ENCODE results near the gene CLSTN3. TPM values are rescaled to one million over a fixed set of nuclear protein-coding genes. Genes with fewer than 3 reads are reported as not detected.

Gene CLSTN3
- total and polyA plus RNA-seq, 9 of the 15 experiments (the other 6 are each of a cell fraction or from before 2014, with no cell fraction given): 0.08 to 23.2 (median 11.0) TPM

- no peak for TF ChIP-seq AFF1 (IDR thresholded peaks at IDR 0.05; ENCODE audit: low read depth in 1 of 2, partially characterized antibody in 2 of 2)
- no peak for TF ChIP-seq MTA2 (IDR thresholded peaks at IDR 0.05; ENCODE audit: low read depth)
- TF ChIP-seq RNF219 (CRISPR knock-in tag; IDR thresholded peaks at IDR 0.05): no peak
- TF ChIP-seq SMARCB1 (IDR thresholded peaks at IDR 0.05; ENCODE audit: insufficient read length, low read depth): no peak
- TF ChIP-seq, protein P1, sequence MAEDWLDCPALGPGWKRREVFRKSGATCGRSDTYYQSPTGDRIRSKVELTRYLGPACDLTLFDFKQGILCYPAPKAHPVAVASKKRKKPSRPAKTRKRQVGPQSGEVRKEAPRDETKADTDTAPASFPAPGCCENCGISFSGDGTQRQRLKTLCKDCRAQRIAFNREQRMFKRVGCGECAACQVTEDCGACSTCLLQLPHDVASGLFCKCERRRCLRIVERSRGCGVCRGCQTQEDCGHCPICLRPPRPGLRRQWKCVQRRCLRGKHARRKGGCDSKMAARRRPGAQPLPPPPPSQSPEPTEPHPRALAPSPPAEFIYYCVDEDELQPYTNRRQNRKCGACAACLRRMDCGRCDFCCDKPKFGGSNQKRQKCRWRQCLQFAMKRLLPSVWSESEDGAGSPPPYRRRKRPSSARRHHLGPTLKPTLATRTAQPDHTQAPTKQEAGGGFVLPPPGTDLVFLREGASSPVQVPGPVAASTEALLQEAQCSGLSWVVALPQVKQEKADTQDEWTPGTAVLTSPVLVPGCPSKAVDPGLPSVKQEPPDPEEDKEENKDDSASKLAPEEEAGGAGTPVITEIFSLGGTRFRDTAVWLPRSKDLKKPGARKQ (CRISPR knock-in tag; IDR thresholded peaks at IDR 0.05): no peak
- TF ChIP-seq, protein P2, sequence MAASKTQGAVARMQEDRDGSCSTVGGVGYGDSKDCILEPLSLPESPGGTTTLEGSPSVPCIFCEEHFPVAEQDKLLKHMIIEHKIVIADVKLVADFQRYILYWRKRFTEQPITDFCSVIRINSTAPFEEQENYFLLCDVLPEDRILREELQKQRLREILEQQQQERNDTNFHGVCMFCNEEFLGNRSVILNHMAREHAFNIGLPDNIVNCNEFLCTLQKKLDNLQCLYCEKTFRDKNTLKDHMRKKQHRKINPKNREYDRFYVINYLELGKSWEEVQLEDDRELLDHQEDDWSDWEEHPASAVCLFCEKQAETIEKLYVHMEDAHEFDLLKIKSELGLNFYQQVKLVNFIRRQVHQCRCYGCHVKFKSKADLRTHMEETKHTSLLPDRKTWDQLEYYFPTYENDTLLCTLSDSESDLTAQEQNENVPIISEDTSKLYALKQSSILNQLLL (CRISPR knock-in tag; IDR thresholded peaks at IDR 0.05; ENCODE audit: borderline replicate concordance): no peak
- peak; percentile 16 for TF ChIP-seq NEUROD1 (IDR thresholded peaks at IDR 0.05; ENCODE audit: borderline replicate concordance, low read depth, low read length, partially characterized antibody)
- TF ChIP-seq SMAD3 (CRISPR knock-in tag; conservative IDR thresholded peaks at IDR 0.05): no peak
- TF ChIP-seq MYC (IDR thresholded peaks at IDR 0.05; ENCODE audit: low read depth, low read length): no peak
- TF ChIP-seq MYC (CRISPR knock-in tag; IDR thresholded peaks at IDR 0.05; ENCODE audit: borderline replicate concordance, low read depth): no peak
- peak; percentile 87 for TF ChIP-seq JUND (IDR thresholded peaks at IDR 0.05; ENCODE audit: borderline replicate concordance, low read depth, low read length)
- TF ChIP-seq JUND (tag; IDR thresholded peaks at IDR 0.05; ENCODE audit: borderline replicate concordance, low read depth, low read length): peak; percentile 56; the same call in 1 of the 3 replicates
- TF ChIP-seq SFPQ (IDR thresholded peaks at IDR 0.05; ENCODE audit: low read depth, low read length): no peak
- no peak for TF ChIP-seq PHB (CRISPR knock-in tag; IDR thresholded peaks at IDR 0.05)
- no peak for TF ChIP-seq PHTF2 (CRISPR knock-in tag; IDR thresholded peaks at IDR 0.05)
Measured at GRCh38 chr12:7129872-7130691, at the start of gene CLSTN3 (continued).

Data from K562 (cell line).